Kidney glomerular epithelial cell (primary cell): ENCODE measurements around the gene ARMC7.
"Not testable (repeated sequence)": the region's sequence is repeated elsewhere in the genome, so short reads cannot be mapped to it uniquely, and the experiment has no call there.

Experiments used
- DNase-seq: peaks from one replicate; lab custom pipeline; 2025; lab: John Stamatoyannopoulos, UW

Gene ARMC7

DNA sequence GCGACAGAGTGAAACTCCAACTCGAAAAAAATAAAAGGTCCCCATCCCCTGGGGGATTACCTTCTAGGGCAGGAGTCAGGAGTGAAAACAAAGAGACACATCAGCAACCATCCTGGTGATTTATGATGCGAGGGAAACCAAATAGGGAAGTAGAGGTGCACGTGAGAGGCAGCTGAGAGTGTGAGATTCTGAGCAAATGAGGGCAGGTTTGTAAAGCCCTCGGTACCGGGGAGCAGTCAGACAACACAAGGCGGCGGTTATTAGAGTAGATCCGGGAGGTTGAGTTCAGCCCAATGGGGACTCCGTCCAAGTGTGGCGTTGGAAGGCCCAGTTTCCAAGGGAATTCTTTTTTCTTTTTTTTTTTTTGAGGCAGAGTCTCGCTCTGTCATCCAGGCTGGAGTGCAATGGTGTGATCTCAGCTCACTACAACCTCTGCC is 7.4 kb upstream of the ARMC7 start:
- DNase-seq: no peak

DNA sequence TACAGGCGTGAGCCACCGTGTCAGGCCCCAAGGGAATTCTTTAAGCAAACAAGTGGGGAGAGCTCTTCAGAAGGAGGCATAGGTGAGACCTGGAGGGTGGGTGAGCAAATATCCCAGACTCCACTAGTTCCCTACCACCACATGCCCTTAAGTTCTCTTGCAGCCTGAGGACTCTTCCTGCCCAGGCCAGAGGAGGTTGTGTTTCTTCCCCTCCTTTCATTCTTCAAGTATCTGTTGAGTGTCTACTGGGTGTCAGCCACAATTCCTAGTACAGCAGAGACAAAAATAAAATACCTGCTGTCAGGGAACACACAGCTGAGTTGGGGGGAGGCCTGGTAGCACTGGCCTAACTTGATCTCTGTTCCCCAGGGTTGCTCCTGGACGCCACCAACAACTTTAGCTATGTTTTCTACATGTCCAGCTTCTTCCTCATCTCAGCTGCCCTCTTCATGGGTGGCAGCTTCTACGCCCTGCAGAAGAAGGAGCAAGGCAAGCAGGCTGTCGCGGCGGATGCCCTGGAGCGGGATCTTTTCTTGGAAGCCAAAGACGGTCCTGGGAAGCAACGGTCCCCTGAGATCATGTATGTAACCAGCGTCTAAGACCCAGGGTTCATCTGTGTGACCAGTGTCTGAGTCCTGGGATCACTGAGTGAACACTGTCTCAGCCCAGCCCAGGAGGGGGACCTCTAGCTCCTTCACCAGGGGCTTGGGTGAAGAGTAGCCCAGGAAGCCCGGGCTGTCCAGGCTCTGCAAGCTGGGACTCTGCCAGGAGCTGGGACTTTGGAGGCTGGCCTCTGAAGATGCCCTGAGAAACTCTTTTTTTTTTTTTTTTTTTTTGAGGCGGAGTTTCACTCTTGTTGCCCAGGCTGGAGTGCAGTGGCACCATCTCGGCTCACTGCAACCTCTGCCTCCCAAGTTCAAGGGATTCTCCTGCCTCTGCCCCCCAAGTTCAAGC is 5.9 kb upstream of the ARMC7 start:
- no peak for DNase-seq

GRCh38 chr17:75105126-75106080 is 4.4 kb upstream of the ARMC7 start:
- no peak for DNase-seq

DNA sequence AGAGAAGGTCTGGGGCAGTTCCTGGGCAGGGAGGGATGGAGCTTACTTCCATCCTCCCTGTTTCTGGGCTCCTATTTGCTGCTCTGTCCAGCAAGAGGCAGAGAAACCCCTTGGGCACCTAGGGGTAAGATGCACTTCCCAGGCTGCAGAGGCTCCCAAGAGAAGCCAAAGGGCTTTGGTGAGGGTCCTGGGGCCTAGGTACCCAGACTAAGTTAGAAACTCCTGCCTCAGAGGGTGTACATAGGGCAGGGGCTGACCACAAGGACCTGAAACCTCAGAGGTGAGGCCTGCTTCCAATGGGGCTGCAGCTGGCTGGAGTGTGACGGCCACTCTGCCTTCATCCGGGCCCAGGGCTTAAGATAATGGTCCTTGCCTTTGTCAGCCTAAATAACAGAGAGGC is 1.6 kb upstream of the ARMC7 start:
- DNase-seq: no peak

DNA sequence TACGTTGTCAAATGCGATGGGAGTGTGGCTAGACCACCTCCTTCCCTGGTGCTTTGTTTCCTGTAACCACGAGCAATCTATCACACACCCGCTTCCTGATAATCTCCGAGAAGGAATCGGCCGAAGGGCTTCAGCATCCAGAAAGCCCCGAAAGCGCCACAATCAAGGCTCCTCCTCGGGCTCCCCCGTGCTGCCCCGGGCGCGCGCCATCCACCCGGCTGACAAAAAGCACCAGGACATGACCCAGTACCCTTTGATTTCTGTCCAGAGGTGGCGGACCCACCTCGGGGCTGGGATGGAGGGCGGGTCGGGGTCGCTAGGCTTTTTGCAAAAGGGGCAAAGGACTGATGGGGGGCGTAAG is 743 bp upstream of the ARMC7 start:
- DNase-seq: no peak

DNA sequence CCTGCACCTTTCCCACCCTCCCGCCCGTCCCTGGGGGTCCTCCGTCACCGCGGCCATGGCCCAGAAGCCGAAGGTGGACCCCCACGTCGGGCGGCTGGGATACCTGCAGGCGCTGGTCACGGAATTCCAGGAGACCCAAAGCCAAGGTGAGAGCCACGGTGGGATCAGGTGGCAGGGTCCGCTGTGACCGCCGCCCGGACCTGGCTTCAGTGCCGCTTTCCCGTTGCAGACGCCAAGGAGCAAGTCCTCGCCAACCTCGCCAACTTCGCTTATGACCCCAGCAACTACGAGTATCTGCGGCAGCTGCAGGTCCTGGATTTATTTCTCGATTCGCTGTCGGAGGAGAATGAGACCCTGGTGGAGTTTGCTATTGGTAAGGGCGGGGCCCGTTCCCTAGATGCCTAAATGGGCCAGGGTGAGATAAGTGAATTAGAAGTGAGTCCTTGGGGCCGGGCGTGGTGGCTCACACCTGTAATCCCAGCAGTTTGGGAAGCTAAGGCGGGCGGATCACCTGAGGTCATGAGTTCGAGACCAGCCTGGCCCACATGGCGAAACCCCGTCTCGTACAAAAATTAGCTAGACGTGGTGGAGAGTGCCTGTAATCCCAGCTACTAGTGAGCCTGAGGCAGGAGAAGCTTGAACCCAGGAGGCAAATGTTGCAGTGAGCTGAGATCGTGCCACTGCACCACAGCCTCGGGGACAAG is 617 bp downstream of the ARMC7 start:
- DNase-seq: no peak

- no peak for DNase-seq
These were observed 2.1 kb downstream of the ARMC7 start for GRCh38 chr17:75111777-75112335.

GRCh38 chr17:75113798-75114551 is 4.2 kb downstream of the ARMC7 start:
- DNase-seq: peak; percentile 59

- DNase-seq: no peak
These were observed 5.0 kb downstream of the ARMC7 start for GRCh38 chr17:75114552-75115314.

GRCh38 chr17:75115555-75115954 is 5.8 kb downstream of the ARMC7 start:
- no peak for DNase-seq

DNA sequence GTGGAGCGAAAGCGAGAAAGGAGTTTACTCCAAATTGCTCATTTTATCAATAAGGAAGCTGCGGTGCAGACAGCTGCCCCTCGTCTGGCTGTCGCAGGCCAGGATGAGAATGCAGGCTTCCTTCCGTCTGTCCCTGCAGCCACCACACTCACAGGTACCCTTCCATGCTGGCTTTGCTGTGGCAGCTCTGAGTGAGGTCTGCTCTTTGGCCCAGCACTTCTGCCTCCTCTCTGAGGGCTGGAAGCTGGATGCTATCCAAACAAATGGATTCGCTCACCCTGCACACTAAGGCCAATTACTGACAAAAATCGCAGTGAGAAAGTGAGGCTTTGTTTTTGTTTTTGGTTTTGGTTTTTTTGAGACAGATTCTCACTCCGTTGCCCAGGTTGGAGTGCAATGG is 7.0 kb downstream of the ARMC7 start:
- no peak for DNase-seq

DNA sequence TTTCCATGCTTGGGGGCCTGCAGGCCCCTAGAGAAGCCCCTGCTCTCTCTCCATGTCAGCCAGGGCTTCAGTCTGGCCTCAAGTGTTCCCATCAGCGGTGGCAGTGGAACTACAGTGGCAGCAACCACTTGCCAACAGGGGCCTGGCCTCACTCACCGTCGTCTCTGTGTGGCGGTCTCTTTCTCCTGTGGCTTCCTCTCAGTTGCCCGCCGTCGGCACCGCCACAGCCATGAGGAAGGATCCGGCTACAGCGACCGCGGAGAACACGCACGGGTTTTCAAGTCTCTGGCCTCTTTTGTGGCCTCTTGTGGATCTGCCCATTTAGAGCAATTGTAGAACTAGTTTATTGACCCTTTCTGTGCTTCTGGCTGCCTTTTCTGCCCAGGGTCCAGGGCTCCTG is 8.5 kb downstream of the ARMC7 start:
- no peak for DNase-seq

- DNase-seq: peak; percentile 60
These were observed 14.5 kb downstream of the ARMC7 start for GRCh38 chr17:75124041-75124818.

DNA sequence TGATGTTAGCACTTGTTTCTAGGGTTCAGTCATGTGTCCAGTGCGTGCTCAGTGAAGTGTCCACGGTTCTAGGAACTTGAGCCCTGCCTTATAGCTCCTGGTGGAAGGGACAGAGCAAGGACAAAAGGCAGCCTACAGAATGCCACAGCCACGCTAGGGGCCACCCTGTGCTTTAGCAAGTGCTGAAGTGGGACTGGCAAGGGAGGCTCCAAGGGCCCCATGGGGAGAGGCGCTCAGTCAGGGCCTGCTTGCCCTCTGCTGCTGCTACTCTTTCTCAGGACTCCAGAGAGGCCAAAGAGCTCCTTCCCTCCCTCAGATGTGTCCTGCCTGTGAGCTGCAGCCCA is 15.0 kb downstream of the ARMC7 start:
- DNase-seq: no peak

DNA sequence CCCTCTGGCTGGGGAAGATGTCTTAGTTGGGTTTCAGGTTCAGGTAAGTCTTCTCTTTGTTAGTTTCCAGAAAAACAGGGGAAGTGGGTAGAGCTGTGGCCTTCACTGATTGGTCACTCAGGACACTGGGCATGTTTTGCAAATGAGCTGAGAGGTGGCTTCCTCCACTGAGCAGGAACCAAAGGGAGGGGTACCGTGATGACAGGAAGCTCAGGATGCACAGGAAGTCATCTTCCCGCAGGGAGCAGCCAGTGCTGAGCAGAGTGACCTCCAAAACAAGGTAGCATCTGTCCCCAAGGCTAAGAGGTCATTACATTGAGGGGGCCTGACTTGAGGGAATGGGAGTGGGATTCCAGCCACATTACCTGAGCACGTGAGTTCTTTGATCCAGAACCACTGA is 16.2 kb downstream of the ARMC7 start:
- no peak for DNase-seq

- DNase-seq: no peak
These were observed 17.2 kb downstream of the ARMC7 start for GRCh38 chr17:75126954-75127353.

GRCh38 chr17:75127936-75128335 is 18.2 kb downstream of the ARMC7 start:
- DNase-seq: not testable (repeated sequence)

GRCh38 chr17:75128694-75129505 is 19.1 kb downstream of the ARMC7 start:
- DNase-seq: no peak

DNA sequence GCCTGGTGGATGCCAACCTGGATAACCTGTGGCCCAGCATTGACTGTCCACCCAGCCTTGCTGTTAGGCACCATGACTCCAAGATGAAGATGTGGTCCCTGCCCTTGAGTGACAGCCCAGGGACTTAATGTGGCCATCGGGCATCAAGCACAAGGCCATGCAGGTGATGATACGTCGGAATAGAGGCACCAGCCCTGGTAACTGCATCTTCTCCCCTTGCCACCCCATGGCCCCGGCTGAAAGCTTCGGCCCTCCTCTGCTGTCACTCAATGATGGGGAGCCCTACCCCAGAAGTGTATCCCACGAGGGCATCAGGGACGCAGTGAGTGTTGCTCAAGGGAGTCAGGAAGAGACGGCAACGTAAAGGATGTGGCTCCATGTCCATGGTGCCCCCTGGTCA is 19.8 kb downstream of the ARMC7 start:
- DNase-seq: no peak
